SK-N-SH (cell line): ENCODE measurements around the gene ALDH6A1. TPM values are rescaled to one million over a fixed set of nuclear protein-coding genes. Genes with fewer than 3 reads are reported as not detected.

Experiments used
- CTCF ChIA-PET: fragments of 300-600, 350-600 bp; formaldehyde crosslinking; extraction: SDS; loops from one replicate; lab custom pipeline; 2021; lab: Yijun Ruan, JAX
- POLR2A ChIA-PET: fragments of 350-600 bp; sonication (Branson Sonifier 250); formaldehyde crosslinking; extraction: SDS; loops from one replicate; lab custom pipeline; 2020; ENCODE audit warnings: antibody characterized with exemption, inconsistent platforms; lab: Yijun Ruan, JAX
- DNase-seq: peaks from one replicate; pipeline ENCODE4 v3.0.0; 2012
- H2AFZ ChIP-seq: fragments of 200-600 bp; sonication (generic); 2 replicates; pipeline ENCODE4 v1.8.1; 2016; ENCODE audit warnings: antibody characterized with exemption, mild to moderate bottlenecking, low read depth
- H3F3A ChIP-seq: fragments of 200-600 bp; sonication (generic); replicated peaks from 2 replicates; pipeline ENCODE3; 2016; ENCODE audit warnings: antibody characterized with exemption, mild to moderate bottlenecking; ENCODE audit not compliant: insufficient read depth
- H3K27ac ChIP-seq, 2 experiments: fragments of 200-500 bp in 1 of 2; fragments of 200-600 bp in 1 of 2; sonication (Bioruptor generic) in 1 of 2; sonication (generic), shearing (Covaris generic) in 1 of 2; 2 replicates each; pipeline versions ENCODE4 v1.5.1 to v1.6.1; 2014 to 2016; ENCODE audit warnings: low read depth in 2 of 2, inconsistent platforms in 1 of 2, low read length in 1 of 2, mild to moderate bottlenecking in 1 of 2, mixed read lengths in 1 of 2
- H3K27me3 ChIP-seq: fragments of 200-600 bp; sonication (generic), shearing (Covaris generic); 2 replicates; pipeline ENCODE4 v1.6.1; 2016; ENCODE audit warnings: mixed run types; ENCODE audit not compliant: insufficient read depth
- H3K36me3 ChIP-seq, 2 experiments: fragments of 200-500 bp in 1 of 2; fragments of 200-600 bp in 1 of 2; sonication (Bioruptor generic) in 1 of 2; sonication (generic) in 1 of 2; replicated peaks in 1 of 2; 2 replicates each; pipeline versions ENCODE3 to v1.5.1; 2014 to 2016; ENCODE audit warnings: low read length in 1 of 2, mild to moderate bottlenecking in 1 of 2; ENCODE audit not compliant: insufficient read depth in 2 of 2, control insufficient read depth in 1 of 2
- H3K4me1 ChIP-seq, 2 experiments: fragments of 200-500 bp in 1 of 2; fragments of 200-600 bp in 1 of 2; sonication (Bioruptor generic) in 1 of 2; sonication (generic), shearing (Covaris generic) in 1 of 2; 2 replicates each; pipeline versions ENCODE4 v1.5.1 to v1.6.1; 2014 to 2016; ENCODE audit warnings: low read depth in 1 of 2, low read length in 1 of 2, mixed run types in 1 of 2; ENCODE audit not compliant: insufficient read depth in 2 of 2, control insufficient read depth in 1 of 2
- H3K4me2 ChIP-seq: fragments of 200-600 bp; sonication (generic), shearing (Covaris generic); 2 replicates; pipeline ENCODE4 v1.6.1; 2017; ENCODE audit warnings: mixed run types
- H3K4me3 ChIP-seq, 2 experiments: fragments of 200-500 bp in 1 of 2; fragments of 200-600 bp in 1 of 2; sonication (Bioruptor generic) in 1 of 2; sonication (generic), shearing (Covaris generic) in 1 of 2; 2 replicates each; pipeline versions ENCODE4 v1.5.1 to v1.8.1; 2014 to 2016; ENCODE audit warnings: low read depth in 2 of 2, inconsistent platforms in 1 of 2, low read length in 1 of 2, mild to moderate bottlenecking in 1 of 2, mixed read lengths in 1 of 2, moderate library complexity in 1 of 2
- H3K79me2 ChIP-seq: fragments of 200-600 bp; sonication (generic); 2 replicates; pipeline ENCODE4 v1.8.1; 2017; ENCODE audit warnings: mild to moderate bottlenecking; ENCODE audit not compliant: insufficient read depth
- H3K9ac ChIP-seq: fragments of 200-600 bp; sonication (generic); 2 replicates; pipeline ENCODE4 v1.6.1; 2017; ENCODE audit warnings: mixed run types
- H3K9me2 ChIP-seq: fragments of 200-600 bp; sonication (generic); 2 replicates; pipeline ENCODE4 v1.6.1; 2017; ENCODE audit warnings: mixed run types
- H3K9me3 ChIP-seq: fragments of 200-600 bp; sonication (generic); 2 replicates; pipeline ENCODE4 v1.6.1; 2017; ENCODE audit warnings: mixed run types, mild to moderate bottlenecking, moderate library complexity
- H4K20me1 ChIP-seq: fragments of 200-600 bp; sonication (generic); 2 replicates; pipeline ENCODE4 v1.6.1; 2017; ENCODE audit warnings: mild to moderate bottlenecking, mixed run types; ENCODE audit not compliant: insufficient read depth
- ELF1 ChIP-seq: IDR thresholded peaks from 2 replicates; pipeline ENCODE4 v1.4.0; 2012
- EP300 ChIP-seq, 2 experiments: IDR thresholded peaks; 2 replicates each; pipeline versions ENCODE4 v1.4.0 to v1.6.1; 2012; ENCODE audit warnings: borderline replicate concordance in 1 of 2, low read depth in 1 of 2, low read length in 1 of 2
- EZH2phosphoT487 ChIP-seq: fragments of 200-600 bp; sonication (generic); IDR thresholded peaks from 2 replicates; pipeline ENCODE4 v1.6.1; 2017; ENCODE audit warnings: low read depth, mixed run types, mild to moderate bottlenecking, antibody characterized with exemption, moderate library complexity, borderline replicate concordance
- FOSL2 ChIP-seq: IDR thresholded peaks from 2 replicates; pipeline ENCODE4 v1.4.0; 2012; ENCODE audit warnings: low read depth, mild to moderate bottlenecking, moderate library complexity, borderline replicate concordance
- FOXJ3 ChIP-seq: sonication (generic); formaldehyde crosslinking; IDR thresholded peaks from 2 replicates; pipeline ENCODE4 v1.5.1; 2020; ENCODE audit warnings: mild to moderate bottlenecking, missing genetic modification reagents
- GABPA ChIP-seq: IDR thresholded peaks from 2 replicates; pipeline ENCODE4 v1.4.0; 2012; ENCODE audit warnings: low read depth, mild to moderate bottlenecking
- MEF2A ChIP-seq: IDR thresholded peaks from 2 replicates; pipeline ENCODE4 v1.4.0; 2012; ENCODE audit warnings: low read depth, borderline replicate concordance
- NFIC ChIP-seq: IDR thresholded peaks from 2 replicates; pipeline ENCODE4 v1.4.0; 2012; ENCODE audit warnings: borderline replicate concordance
- TAF1 ChIP-seq: IDR thresholded peaks from 2 replicates; pipeline ENCODE4 v1.6.1; 2012; ENCODE audit warnings: low read depth, mild to moderate bottlenecking, low read length, moderate library complexity, borderline replicate concordance
- WGBS: methylation state at CpG from one replicate; pipeline ENCODE4 v1.1.6; 2017; ENCODE audit warnings: low lambda C conversion rate; 5-methylcytosine and 5-hydroxymethylcytosine counted together
- polyA plus RNA-seq, 3 experiments: library from polyadenylated mRNA; depleted of rRNA; stranded (reverse); fragments of >200 nt; gene quantifications; 2 replicates each; pipeline ENCODE4 v1.2.3, GENCODE V29; 2012
- TF ChIP-seq, protein P1 (sequence below): fragments of 150-350 bp; IDR thresholded peaks from 2 replicates; pipeline ENCODE4 v1.6.1; 2016; ENCODE audit warnings: mild to moderate bottlenecking, low read depth, low read length
- TF ChIP-seq, protein P2 (sequence below): IDR thresholded peaks from 2 replicates; pipeline ENCODE4 v1.4.0; 2012; ENCODE audit warnings: low read depth, borderline replicate concordance
- TF ChIP-seq, protein P3 (sequence below): IDR thresholded peaks from 2 replicates; pipeline ENCODE4; 2012

The ALDH6A1 gene
- polyA plus RNA-seq, 1 of the 3 experiments (the other 2 are of a cell fraction) = 9.4 TPM

DNA sequence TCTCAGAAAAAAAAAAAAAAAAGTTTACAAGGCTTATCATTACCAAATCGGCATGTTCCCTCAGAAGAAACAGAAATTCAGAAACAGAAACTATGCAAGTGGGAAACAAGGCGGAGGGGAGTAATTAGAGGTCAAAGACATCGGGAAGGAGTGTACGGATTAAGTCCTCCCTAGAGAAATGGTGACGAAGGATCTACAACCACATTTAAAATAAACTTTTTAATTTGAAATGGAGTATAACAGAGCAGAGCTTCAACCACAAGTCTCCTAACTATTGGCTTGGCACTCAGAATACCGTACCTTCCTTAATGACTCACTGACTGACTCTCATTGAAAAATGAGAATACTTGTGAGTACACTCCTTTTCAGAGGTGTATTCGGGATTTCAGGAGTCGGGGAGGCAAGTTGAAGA is 66.1 kb downstream of the ALDH6A1 start:
- POLR2A ChIA-PET = no interaction called here
- Histone ChIP-seq H3K4me2 (peak overlapping the region; percentile 93), H2AFZ (peak overlapping the region; percentile 90), H3K9me3 (no peaks in the 10 kb centered on the region), H4K20me1 (no peaks in the 10 kb centered on the region), H3K9ac (peak overlapping the region; percentile 96), H3K27me3 (no peaks in the 10 kb centered on the region), H3K9me2 (no peaks in the 10 kb centered on the region), H3K4me1 (peaks cover 0 to 2% of the 10 kb centered on the region in 2 experiments; a peak in 1 of 4 replicates), H3K27ac (peak overlapping the region; percentile 77 to 92), H3K79me2 (peaks cover 4% of the 10 kb centered on the region; the same call in 1 of the 2 replicates), H3F3A (peaks cover 17% of the 10 kb centered on the region), H3K4me3 (peak overlapping the region; percentile 69 to 93), H3K36me3 (no peaks in the 10 kb centered on the region)
- WGBS = 22% methylated on average over 8 of the region's 8 CpGs
- TF ChIP-seq MEF2A (no peak), EP300 (IDR thresholded peaks at IDR 0.05; ENCODE audit: borderline replicate concordance in 1 of 2, low read depth in 1 of 2, low read length in 1 of 2) (no peak), NFIC (0 out of 2 replicates have a peak, but pooled peaks have one; percentile 4), GABPA (no peak)
- no peak for DNase-seq
- CTCF ChIA-PET = no interaction called here

DNA sequence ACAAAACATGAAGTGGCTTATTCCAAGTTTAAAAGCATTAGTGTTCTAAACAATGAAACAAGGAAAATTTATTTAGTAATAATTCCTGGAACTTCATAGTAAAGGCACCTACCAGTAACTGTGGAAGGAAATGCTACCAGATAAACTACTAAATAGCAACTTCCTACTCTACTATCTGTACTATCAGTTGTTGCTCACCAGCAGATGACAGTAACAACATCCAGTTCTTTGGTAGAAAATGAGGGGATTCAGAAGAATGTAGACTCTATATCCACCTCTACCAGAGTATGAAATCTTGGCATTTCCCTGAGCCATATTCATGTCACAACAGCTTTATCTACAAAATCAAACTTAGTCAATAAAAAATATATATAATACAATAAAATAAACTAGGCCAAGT is 68.3 kb downstream of the ALDH6A1 start:
- Histone ChIP-seq H3K4me3 (no peak overlapping the region), H3K9me2 (no peaks in the 10 kb centered on the region), H3K36me3 (peaks cover 0 to 2% of the 10 kb centered on the region in 2 experiments), H2AFZ (no peak overlapping the region), H3K4me1 (peaks cover 0 to 2% of the 10 kb centered on the region in 2 experiments; a peak in 1 of 4 replicates), H4K20me1 (no peaks in the 10 kb centered on the region)
- no peak for DNase-seq
- CTCF ChIA-PET = no interaction called here
- TF ChIP-seq, protein P1, sequence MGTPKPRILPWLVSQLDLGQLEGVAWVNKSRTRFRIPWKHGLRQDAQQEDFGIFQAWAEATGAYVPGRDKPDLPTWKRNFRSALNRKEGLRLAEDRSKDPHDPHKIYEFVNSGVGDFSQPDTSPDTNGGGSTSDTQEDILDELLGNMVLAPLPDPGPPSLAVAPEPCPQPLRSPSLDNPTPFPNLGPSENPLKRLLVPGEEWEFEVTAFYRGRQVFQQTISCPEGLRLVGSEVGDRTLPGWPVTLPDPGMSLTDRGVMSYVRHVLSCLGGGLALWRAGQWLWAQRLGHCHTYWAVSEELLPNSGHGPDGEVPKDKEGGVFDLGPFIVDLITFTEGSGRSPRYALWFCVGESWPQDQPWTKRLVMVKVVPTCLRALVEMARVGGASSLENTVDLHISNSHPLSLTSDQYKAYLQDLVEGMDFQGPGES = no peak
- TF ChIP-seq FOSL2 = no peak
- TF ChIP-seq, protein P2, sequence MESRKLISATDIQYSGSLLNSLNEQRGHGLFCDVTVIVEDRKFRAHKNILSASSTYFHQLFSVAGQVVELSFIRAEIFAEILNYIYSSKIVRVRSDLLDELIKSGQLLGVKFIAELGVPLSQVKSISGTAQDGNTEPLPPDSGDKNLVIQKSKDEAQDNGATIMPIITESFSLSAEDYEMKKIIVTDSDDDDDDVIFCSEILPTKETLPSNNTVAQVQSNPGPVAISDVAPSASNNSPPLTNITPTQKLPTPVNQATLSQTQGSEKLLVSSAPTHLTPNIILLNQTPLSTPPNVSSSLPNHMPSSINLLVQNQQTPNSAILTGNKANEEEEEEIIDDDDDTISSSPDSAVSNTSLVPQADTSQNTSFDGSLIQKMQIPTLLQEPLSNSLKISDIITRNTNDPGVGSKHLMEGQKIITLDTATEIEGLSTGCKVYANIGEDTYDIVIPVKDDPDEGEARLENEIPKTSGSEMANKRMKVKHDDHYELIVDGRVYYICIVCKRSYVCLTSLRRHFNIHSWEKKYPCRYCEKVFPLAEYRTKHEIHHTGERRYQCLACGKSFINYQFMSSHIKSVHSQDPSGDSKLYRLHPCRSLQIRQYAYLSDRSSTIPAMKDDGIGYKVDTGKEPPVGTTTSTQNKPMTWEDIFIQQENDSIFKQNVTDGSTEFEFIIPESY = no peak
- TF ChIP-seq, all 33 proteins: peak for 0
- peaks cover 17% of the 10 kb centered on the region for H3F3A ChIP-seq
- H3K4me2 ChIP-seq = no peak overlapping the region
- no peaks in the 10 kb centered on the region for H3K9me3 ChIP-seq
- no peak overlapping the region for H3K27ac ChIP-seq
- no peaks in the 10 kb centered on the region for H3K27me3 ChIP-seq
- H3K9ac ChIP-seq = no peak overlapping the region
- POLR2A ChIA-PET = no interaction called here
- H3K79me2 ChIP-seq = peaks cover 4% of the 10 kb centered on the region; the same call in 1 of the 2 replicates

DNA sequence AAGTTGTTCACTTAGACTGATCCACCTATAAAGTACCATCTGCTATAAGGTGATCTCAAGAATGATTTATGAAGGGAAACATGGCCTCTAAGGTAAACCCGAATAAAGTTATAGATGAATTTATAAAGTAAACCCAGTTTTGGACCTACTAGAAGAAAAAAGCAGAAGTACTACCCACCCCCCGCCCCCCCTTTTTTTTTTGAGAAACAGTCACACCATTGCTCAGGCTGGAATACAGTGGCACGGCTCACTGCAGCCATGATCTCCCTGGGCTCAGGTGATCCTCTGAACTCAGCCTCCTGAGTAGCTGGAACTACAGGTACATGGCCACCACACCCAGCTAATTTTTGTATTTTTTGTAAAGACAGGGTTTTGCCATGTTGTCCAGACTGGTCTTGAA is 69.1 kb downstream of the ALDH6A1 start:
- peaks cover 0 to 8% of the 10 kb centered on the region in 2 experiments for H3K36me3 ChIP-seq
- no peaks in the 10 kb centered on the region for H3K9me2 ChIP-seq
- no peak for DNase-seq
- H3K27me3 ChIP-seq = no peaks in the 10 kb centered on the region
- ChIA-PET POLR2A (no interaction called here), CTCF (no interaction called here)
- no peak overlapping the region for H3K9ac ChIP-seq
- TF ChIP-seq, protein P3, sequence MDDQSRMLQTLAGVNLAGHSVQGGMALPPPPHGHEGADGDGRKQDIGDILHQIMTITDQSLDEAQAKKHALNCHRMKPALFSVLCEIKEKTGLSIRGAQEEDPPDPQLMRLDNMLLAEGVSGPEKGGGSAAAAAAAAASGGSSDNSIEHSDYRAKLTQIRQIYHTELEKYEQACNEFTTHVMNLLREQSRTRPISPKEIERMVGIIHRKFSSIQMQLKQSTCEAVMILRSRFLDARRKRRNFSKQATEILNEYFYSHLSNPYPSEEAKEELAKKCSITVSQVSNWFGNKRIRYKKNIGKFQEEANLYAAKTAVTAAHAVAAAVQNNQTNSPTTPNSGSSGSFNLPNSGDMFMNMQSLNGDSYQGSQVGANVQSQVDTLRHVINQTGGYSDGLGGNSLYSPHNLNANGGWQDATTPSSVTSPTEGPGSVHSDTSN = no peak
- TF ChIP-seq EZH2phosphoT487 (no peak), ELF1 (no peak), TAF1 (no peak), FOXJ3 (CRISPR knock-in tag) (no peak)
- TF ChIP-seq, protein P1 = no peak
- TF ChIP-seq, protein P2 = no peak
- no peaks in the 10 kb centered on the region for H4K20me1 ChIP-seq
- no peak overlapping the region for H3K27ac ChIP-seq
- WGBS = 84% methylated on average over 3 of the region's 3 CpGs
- no peak overlapping the region for H3K4me2 ChIP-seq
- no peak overlapping the region for H2AFZ ChIP-seq
- peaks cover 0 to 2% of the 10 kb centered on the region in 2 experiments; a peak in 1 of 4 replicates for H3K4me1 ChIP-seq
- peaks cover 4% of the 10 kb centered on the region; the same call in 1 of the 2 replicates for H3K79me2 ChIP-seq
- peaks cover 17% of the 10 kb centered on the region for H3F3A ChIP-seq
- no peak overlapping the region for H3K4me3 ChIP-seq
- no peaks in the 10 kb centered on the region for H3K9me3 ChIP-seq
